H1 (cell line): ENCODE results near the gene MGAT5. TPM values are rescaled to one million over a fixed set of nuclear protein-coding genes. Genes with fewer than 3 reads are reported as not detected.

Experiments
- ATF3 ChIP-seq: IDR thresholded peaks from 2 replicates; pipeline ENCODE4 v1.6.1; 2011; ENCODE audit warnings: low read depth, mild to moderate bottlenecking, low read length; ENCODE audit not compliant: insufficient read depth
- CTBP2 ChIP-seq: IDR thresholded peaks from 2 replicates; pipeline ENCODE4 v1.7.0; 2011; ENCODE audit warnings: borderline replicate concordance, mild to moderate bottlenecking, moderate library complexity, mixed read lengths, low read length; ENCODE audit not compliant: insufficient read depth, insufficient read length
- EP300 ChIP-seq, 2 experiments: IDR thresholded peaks; 1 replicate in 1 of 2; 2 replicates in 1 of 2; pipeline ENCODE4 v1.6.1; 2011 to 2012; ENCODE audit warnings: low read depth in 2 of 2, low read length in 2 of 2, mild to moderate bottlenecking in 2 of 2, borderline replicate concordance in 1 of 2, inconsistent platforms in 1 of 2, moderate library complexity in 1 of 2
- KDM1A ChIP-seq: fragments of 200-600, 300-600 bp; sonication (generic); IDR thresholded peaks from 2 replicates; pipeline ENCODE4 v1.7.1; 2016; ENCODE audit warnings: mild to moderate bottlenecking, low read length, borderline replicate concordance
- NRF1 ChIP-seq: IDR thresholded peaks from 2 replicates; pipeline ENCODE4 v1.6.1; 2011; ENCODE audit warnings: mild to moderate bottlenecking, low read depth, low read length, improper control_type of control experiment
- PHF8 ChIP-seq: fragments of 200-600 bp; sonication (generic); conservative IDR thresholded peaks from 2 replicates; pipeline ENCODE4 v1.7.1; 2012; ENCODE audit warnings: low read depth, mild to moderate bottlenecking, inconsistent platforms, low read length, moderate library complexity
- TCF12 ChIP-seq: IDR thresholded peaks from 2 replicates; pipeline ENCODE4 v1.6.1; 2011; ENCODE audit warnings: low read depth, mild to moderate bottlenecking, low read length
- ZNF274 ChIP-seq: IDR thresholded peaks from 2 replicates; pipeline ENCODE4 v1.7.0; 2012; ENCODE audit warnings: low read length, borderline replicate concordance; ENCODE audit errors: extremely low read depth
- polyA plus RNA-seq, 7 experiments: library from polyadenylated mRNA; depleted of rRNA in 3 of 7; stranded (reverse) in 5 of 7; unstranded in 2 of 7; fragments of >200 nt in 5 of 7; fragments of 200-250 nt in 2 of 7; gene quantifications; 1 replicate in 5 of 7; 2 replicates in 1 of 7; 4 replicates in 1 of 7; pipeline versions ENCODE4 v1.2.1 to v1.2.3, GENCODE V29; 2011 to 2013; ENCODE audit warnings: missing spikeins in 2 of 7, mixed read lengths in 2 of 7
- total RNA-seq: library from RNA; stranded (reverse); fragmentation: NEBNext Ultra II Directional; extraction: Animal tissue kit (Norgen Biotek cat#: 25700); gene quantifications from 2 replicates; pipeline ENCODE4 v1.2.1, GENCODE V29; 2021

MGAT5 gene
- total and polyA plus RNA-seq, 2 of the 8 experiments (the other 6 are each of a cell fraction or from before 2014, with no cell fraction given), result 11.2 to 49.2 TPM

DNA sequence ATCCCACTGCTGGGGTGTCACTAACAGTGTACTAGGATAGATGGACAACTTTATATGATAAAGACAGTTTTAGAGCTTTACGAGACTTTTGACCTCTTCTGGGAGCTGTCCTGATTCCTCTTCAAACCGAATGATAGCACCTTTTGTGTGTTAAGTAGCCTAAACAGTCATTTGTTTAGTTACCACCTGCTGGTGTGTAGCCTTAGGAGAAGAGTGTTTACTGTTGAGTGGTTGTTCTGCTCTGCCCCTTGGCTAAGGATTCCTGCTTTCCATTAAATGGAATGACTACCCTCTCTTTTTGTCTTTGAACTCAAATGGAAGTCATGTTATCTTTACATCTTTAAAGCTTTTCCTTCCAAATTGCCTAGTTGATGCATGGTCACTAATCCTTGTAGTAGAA lies 28.0 kb upstream of the MGAT5 start (continued):
- TF ChIP-seq EP300 (IDR thresholded peaks at IDR 0.05; ENCODE audit: borderline replicate concordance in 1 of 2, low read depth in 2 of 2, low read length in 2 of 2) (no peak), TCF12 (no peak), NRF1 (no peak), PHF8 (no peak), CTBP2 (no peak), ATF3 (no peak), ZNF274 (no peak), KDM1A (no peak)
